ENCODE results near the gene ARHGAP18. TPM values are rescaled to one million over a fixed set of nuclear protein-coding genes. Genes with fewer than 3 reads are reported as not detected.

Gene ARHGAP18
- total and polyA plus RNA-seq, 2 experiments from 2014 or later, result 0.45 to 1.3 TPM

- no peak for TF ChIP-seq CTCF (IDR thresholded peaks at IDR 0.05; ENCODE audit: low read depth, low read length)
- Histone ChIP-seq H3K4me1 (ENCODE audit: low read depth) (peaks cover 4% of the 10 kb centered on the region), H3K36me3 (no peaks in the 10 kb centered on the region), H3K9me3 (ENCODE audit: low read depth) (no peaks in the 10 kb centered on the region), H3K27me3 (no peaks in the 10 kb centered on the region), H3K27ac (no peak overlapping the region), H3K4me3 (no peak overlapping the region)
- no peak for DNase-seq (ENCODE audit: low read depth in 1 of 2, low spot score in 1 of 2)
These were observed 56.7 kb downstream of the ARHGAP18 start for GRCh38 chr6:129653229-129653628.

DNA sequence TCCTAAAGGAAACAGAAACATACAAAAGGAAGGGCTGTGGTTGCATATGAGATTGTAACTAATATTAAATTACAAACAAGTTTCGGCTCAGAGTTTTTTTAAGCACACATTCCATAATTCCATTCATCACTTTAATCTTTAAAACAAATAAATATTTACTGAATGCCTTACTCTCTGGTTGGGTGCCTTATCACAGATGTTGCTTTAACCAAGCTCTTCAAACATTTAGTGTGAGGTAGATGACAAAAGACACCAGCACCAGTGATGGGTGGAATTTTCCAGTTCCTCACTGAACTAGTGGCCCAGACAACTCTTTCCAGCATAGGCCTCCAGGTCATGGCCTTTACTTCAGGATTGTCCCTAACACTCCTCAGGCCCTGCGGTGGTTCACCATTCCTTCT is 58.7 kb downstream of the ARHGAP18 start:
- Histone ChIP-seq H3K4me3 (no peak overlapping the region), H3K36me3 (no peaks in the 10 kb centered on the region), H3K27ac (no peak overlapping the region), H3K27me3 (no peaks in the 10 kb centered on the region), H3K4me1 (ENCODE audit: low read depth) (peaks cover 4% of the 10 kb centered on the region), H3K9me3 (ENCODE audit: low read depth) (no peaks in the 10 kb centered on the region)
- DNase-seq (ENCODE audit: low read depth in 1 of 2, low spot score in 1 of 2), result no peak
- no peak for TF ChIP-seq CTCF (IDR thresholded peaks at IDR 0.05; ENCODE audit: low read depth, low read length)

DNA sequence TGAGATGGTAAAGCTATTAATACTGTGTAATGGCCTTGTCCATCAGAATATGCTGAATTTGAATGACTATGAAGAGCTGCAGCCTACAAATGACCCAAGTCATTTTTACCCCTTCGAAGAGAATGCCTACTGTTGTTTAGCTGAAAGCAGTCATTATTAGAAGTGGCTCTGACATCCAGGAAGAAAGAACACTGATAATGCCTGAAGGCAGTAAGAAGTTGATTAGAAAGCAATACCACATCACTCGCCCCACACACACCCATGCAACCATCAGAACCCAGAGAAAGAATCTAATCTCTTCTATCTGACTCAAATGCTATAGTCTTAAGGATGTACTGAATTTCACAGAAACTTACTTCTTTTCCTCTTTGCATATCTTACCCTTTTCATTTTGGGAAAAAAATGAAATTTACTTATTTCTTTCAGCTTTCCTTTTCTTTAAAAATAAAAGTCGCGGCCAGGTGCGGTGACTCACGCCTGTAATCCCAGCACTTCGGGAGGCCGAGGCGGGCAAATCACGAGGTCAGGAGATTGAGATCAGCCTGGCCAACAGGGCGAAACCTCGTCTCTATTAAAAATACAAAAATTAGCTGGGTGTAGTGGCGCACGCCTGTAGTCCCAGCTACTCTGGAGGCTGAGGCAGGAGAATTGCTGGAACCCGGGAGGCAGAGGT is 61.0 kb downstream of the ARHGAP18 start:
- DNase-seq (ENCODE audit: low read depth in 1 of 2, low spot score in 1 of 2), result no peak
- Histone ChIP-seq H3K9me3 (ENCODE audit: low read depth) (no peaks in the 10 kb centered on the region), H3K4me3 (no peak overlapping the region), H3K27me3 (no peaks in the 10 kb centered on the region), H3K36me3 (no peaks in the 10 kb centered on the region), H3K4me1 (ENCODE audit: low read depth) (peaks cover 4% of the 10 kb centered on the region), H3K27ac (no peak overlapping the region)
- TF ChIP-seq CTCF (IDR thresholded peaks at IDR 0.05; ENCODE audit: low read depth, low read length), result no peak

GRCh38 chr6:129647044-129647443 is 62.9 kb downstream of the ARHGAP18 start:
- H3K27me3 ChIP-seq, result no peaks in the 10 kb centered on the region
- peaks cover 4% of the 10 kb centered on the region for H3K4me1 ChIP-seq (ENCODE audit: low read depth)
- H3K4me3 ChIP-seq, result no peak overlapping the region
- no peaks in the 10 kb centered on the region for H3K9me3 ChIP-seq (ENCODE audit: low read depth)
- no peak for TF ChIP-seq CTCF (IDR thresholded peaks at IDR 0.05; ENCODE audit: low read depth, low read length)
- H3K27ac ChIP-seq, result no peak overlapping the region
- no peak for DNase-seq (ENCODE audit: low read depth in 1 of 2, low spot score in 1 of 2)
- H3K36me3 ChIP-seq, result no peaks in the 10 kb centered on the region

DNA sequence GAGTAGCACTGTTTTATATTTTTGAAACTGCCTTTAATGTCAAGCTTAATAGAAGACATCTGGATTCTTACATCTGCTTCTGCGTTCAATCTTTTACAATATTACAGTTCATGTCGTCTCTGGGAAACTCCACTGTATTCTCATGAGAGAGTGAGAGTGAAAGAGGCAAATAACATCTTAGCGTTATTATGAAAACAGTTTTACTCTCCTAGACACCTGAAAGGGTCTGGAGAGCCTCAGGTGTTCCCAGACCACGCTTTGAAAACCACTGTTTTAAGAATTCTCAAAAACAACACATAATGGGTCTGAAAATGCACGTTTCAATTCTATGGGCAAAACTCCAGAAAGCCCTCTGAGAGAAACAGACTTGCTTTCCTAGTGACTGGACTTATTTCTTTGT is 63.3 kb downstream of the ARHGAP18 start:
- peak in 1 of 2 donors; percentile 29 for DNase-seq (ENCODE audit: low read depth in 1 of 2, low spot score in 1 of 2)
- Histone ChIP-seq H3K27ac (no peak overlapping the region), H3K4me3 (no peak overlapping the region)

More for the DNA sequence above, 63.3 kb downstream of the ARHGAP18 start:
- no peaks in the 10 kb centered on the region for H3K9me3 ChIP-seq (ENCODE audit: low read depth)
- no peaks in the 10 kb centered on the region for H3K27me3 ChIP-seq
- H3K4me1 ChIP-seq (ENCODE audit: low read depth), result peaks cover 4% of the 10 kb centered on the region
- H3K36me3 ChIP-seq, result no peaks in the 10 kb centered on the region
- TF ChIP-seq CTCF (IDR thresholded peaks at IDR 0.05; ENCODE audit: low read depth, low read length), result no peak
